ENCODE measurements around the gene CC2D1A. TPM values are rescaled to one million over a fixed set of nuclear protein-coding genes. Genes with fewer than 3 reads are reported as not detected.

The CC2D1A gene
- total and polyA plus RNA-seq, 4 donors, result 19.3 to 39.5 (median 29.4) TPM

GRCh38 chr19:13860679-13861391 is 45.2 kb upstream of the CC2D1A start:
- peaks cover 0 to 20% (median 5%) of the 10 kb centered on the region in 5 donors for H3K4me1 ChIP-seq (ENCODE audit: control insufficient read depth in 5 of 5, insufficient read depth in 5 of 5, low read length in 5 of 5)
- DNase-seq (no peak), ATAC-seq (ENCODE audit: insufficient read depth, low FRiP score) (no peak)
- TF ChIP-seq CTCF (IDR thresholded peaks at IDR 0.05; ENCODE audit: control extremely low read depth, extremely low read depth), result no peak
- H3K4me3 ChIP-seq, result no peak overlapping the region
- WGBS, 2 donors, result 82 to 83% methylated on average over 13 of the region's 13 CpGs
- H3K36me3 ChIP-seq (ENCODE audit: control insufficient read depth in 4 of 4, insufficient read depth in 4 of 4, low read length in 4 of 4), result no peaks in the 10 kb centered on the region
- peak overlapping the region; percentile 89 to 98 for H3K27ac ChIP-seq (ENCODE audit: low read depth in 1 of 2, low read length in 1 of 2)
- H3K27me3 ChIP-seq (ENCODE audit: control insufficient read depth in 3 of 3, insufficient read depth in 3 of 3, low read length in 2 of 3), result peaks cover 0 to 3% (median 0%) of the 10 kb centered on the region in 3 donors
- H3K9me3 ChIP-seq (ENCODE audit: control insufficient read depth in 4 of 4, insufficient read depth in 3 of 4, low read length in 3 of 4), result no peaks in the 10 kb centered on the region
- H3K9ac ChIP-seq (ENCODE audit: insufficient read depth in 1 of 2, low read length in 2 of 2), result no peak overlapping the region

GRCh38 chr19:13861392-13861713 is 44.6 kb upstream of the CC2D1A start:
- H3K36me3 ChIP-seq (ENCODE audit: control insufficient read depth in 4 of 4, insufficient read depth in 4 of 4, low read length in 4 of 4), result no peaks in the 10 kb centered on the region
- DNase-seq (peak; percentile 42 to 69 (median 67)), ATAC-seq (ENCODE audit: insufficient read depth, low FRiP score) (peak; percentile 4)
- H3K4me1 ChIP-seq (ENCODE audit: control insufficient read depth in 5 of 5, insufficient read depth in 5 of 5, low read length in 5 of 5), result peaks cover 2 to 26% (median 5%) of the 10 kb centered on the region in 5 donors
- peak overlapping the region; percentile 10 for H3K4me3 ChIP-seq
- WGBS, 2 donors, result 16 to 25% methylated on average over 10 to 11 of the region's 11 CpGs
- H3K27me3 ChIP-seq (ENCODE audit: control insufficient read depth in 3 of 3, insufficient read depth in 3 of 3, low read length in 2 of 3), result peaks cover 0 to 5% (median 3%) of the 10 kb centered on the region in 3 donors
- no peak for TF ChIP-seq CTCF (IDR thresholded peaks at IDR 0.05; ENCODE audit: control extremely low read depth, extremely low read depth)
- H3K9me3 ChIP-seq (ENCODE audit: control insufficient read depth in 4 of 4, insufficient read depth in 3 of 4, low read length in 3 of 4), result no peaks in the 10 kb centered on the region
- H3K9ac ChIP-seq (ENCODE audit: insufficient read depth in 1 of 2, low read length in 2 of 2), result no peak overlapping the region
- peak overlapping the region; percentile 89 to 98 for H3K27ac ChIP-seq (ENCODE audit: low read depth in 1 of 2, low read length in 1 of 2)

- H3K27me3 ChIP-seq (ENCODE audit: control insufficient read depth in 3 of 3, insufficient read depth in 3 of 3, low read length in 2 of 3), result peaks cover 0 to 9% (median 7%) of the 10 kb centered on the region in 3 donors
- TF ChIP-seq CTCF (IDR thresholded peaks at IDR 0.05; ENCODE audit: control extremely low read depth, extremely low read depth), result peak; percentile 97
- H3K36me3 ChIP-seq (ENCODE audit: control insufficient read depth in 4 of 4, insufficient read depth in 4 of 4, low read length in 4 of 4), result no peaks in the 10 kb centered on the region
- peaks cover 2 to 28% (median 6%) of the 10 kb centered on the region in 5 donors for H3K4me1 ChIP-seq (ENCODE audit: control insufficient read depth in 5 of 5, insufficient read depth in 5 of 5, low read length in 5 of 5)
- peak overlapping the region; percentile 89 to 98 for H3K27ac ChIP-seq (ENCODE audit: low read depth in 1 of 2, low read length in 1 of 2)
- ATAC-seq (ENCODE audit: insufficient read depth, low FRiP score), result peak; percentile 93
- 0 to 1% methylated on average over 23 to 27 of the region's 27 CpGs for WGBS, 2 donors
- peak overlapping the region; percentile 24 to 55 for H3K9ac ChIP-seq (ENCODE audit: insufficient read depth in 1 of 2, low read length in 2 of 2)
- H3K9me3 ChIP-seq (ENCODE audit: control insufficient read depth in 4 of 4, insufficient read depth in 3 of 4, low read length in 3 of 4), result no peaks in the 10 kb centered on the region
- peak; percentile 96 to 97 (median 96) for DNase-seq
- peak overlapping the region; percentile 22 for H3K4me3 ChIP-seq
Observed at GRCh38 chr19:13861714-13862531, 44.1 kb upstream of the CC2D1A start.

Measured in lung (tissue), 12 donors.